ENCODE data around the gene HRH2.
A peak's percentile ranks its signal among the peaks of the same experiment; 100 is the strongest.
"Not testable (repeated sequence)": the region's sequence is repeated elsewhere in the genome, so short reads cannot be mapped to it uniquely, and the experiment has no call there.

The HRH2 gene

GRCh38 chr5:175715627-175716522 lies 58.0 kb downstream of the HRH2 start:
- no peak for DNase-seq

DNA sequence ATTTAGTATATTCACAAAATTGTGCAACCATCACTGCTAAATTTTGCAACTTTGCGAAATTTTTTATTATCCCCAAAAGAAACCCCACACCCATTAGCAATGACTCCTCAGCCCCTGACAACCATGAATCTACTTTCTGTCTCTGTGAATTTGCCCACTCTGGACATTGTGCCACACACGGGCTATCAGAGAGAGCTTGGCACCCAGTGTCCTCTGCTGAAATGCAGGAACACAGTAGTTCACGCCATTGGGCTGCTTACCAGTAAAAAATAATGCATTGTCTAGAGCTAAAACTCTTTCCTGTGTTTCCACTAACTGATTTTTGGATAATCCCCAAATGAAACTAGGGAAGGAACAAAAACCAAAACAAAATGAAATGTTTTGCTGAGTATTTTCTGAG lies 60.0 kb downstream of the HRH2 start:
- DNase-seq: no peak

- peak; percentile 70 for DNase-seq
Observed at GRCh38 chr5:175718401-175719108, 60.7 kb downstream of the HRH2 start.

DNA sequence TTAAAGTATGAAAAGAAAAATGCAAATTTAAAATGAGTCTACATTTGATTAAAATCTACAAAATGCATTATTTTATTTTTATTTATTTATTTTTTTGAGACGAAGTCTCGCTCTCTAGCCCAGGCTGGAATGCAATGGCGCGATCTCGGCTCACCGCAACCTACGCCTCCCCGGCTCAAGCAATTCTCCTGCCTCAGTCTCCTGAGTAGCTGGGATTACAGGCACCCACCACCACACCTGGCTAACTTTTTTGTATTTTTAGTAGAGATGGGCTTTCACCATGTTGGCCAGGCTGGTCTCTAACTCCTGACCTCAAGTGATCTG lies 61.2 kb downstream of the HRH2 start:
- DNase-seq: not testable (repeated sequence)

DNA sequence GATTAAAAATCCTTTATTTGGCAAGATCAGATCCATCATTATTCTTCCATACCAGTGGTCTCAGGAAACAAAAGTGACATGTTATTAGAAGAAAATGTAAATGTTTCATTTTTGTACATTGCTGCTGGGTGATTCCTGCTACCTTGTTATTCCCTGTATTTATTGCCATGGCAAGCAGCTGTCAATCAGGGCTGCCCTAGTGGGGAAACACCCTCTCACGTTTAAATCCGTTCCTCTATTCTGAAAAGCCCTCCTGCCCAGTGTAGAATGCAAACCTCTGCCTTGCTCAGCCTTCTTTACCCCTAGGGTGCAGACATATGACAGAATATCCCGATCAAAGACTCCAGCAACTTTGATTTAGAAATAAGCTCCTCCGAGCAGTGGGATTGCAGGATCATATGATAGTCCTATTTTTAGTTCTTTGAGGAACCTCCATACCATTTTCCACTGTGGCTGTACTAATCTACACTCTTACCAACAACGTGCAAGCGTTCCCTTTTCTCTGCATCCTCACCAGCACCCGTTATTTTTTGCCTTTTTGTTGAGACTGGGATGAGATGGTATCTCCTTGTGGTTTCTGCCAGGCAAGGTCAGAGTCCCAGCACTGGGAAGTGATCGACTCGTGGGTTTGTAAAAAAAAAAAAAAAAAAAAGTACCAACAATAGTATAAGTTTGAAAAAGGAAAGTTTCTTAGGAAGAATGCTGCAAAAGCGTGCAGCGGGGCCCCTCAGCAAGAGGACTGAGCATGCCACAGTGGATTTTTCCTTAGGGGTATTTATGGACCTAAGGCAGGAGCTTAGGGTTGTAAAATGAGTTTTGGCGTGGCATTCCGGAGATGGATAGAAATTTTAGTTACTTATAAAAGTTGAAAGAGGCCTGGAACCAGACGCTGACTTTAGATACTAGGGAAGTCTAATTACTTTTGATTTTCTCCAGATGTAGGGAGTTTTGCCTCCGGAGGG lies 66.7 kb downstream of the HRH2 start:
- no peak for DNase-seq

GRCh38 chr5:175728316-175728715 lies 70.4 kb downstream of the HRH2 start:
- no peak for DNase-seq

- no peak for DNase-seq
Observed at GRCh38 chr5:175728885-175729828, 71.3 kb downstream of the HRH2 start.

DNA sequence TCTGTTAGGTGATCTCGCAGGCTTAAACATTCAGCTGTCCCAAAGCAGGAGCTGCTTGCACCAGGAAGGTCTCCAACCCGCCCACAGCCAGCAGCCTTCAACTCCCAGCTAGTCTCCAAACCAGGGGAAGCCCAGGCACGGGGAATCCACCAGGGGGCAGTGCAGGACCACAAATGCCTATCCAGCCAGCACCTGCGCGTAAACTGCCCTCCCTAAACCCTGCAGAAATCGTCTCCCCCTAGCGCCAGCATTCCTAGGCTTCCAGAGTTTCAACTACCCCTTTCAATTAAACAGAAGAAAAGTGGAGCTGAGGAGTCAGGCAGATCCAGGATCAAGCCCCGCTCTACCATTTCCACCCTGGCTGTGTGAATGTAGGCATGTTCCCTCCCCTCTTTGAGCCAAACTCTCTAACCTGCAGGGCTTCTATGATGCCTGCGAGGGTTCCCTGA lies 72.0 kb downstream of the HRH2 start:
- DNase-seq: peak; percentile 95

GRCh38 chr5:175731172-175731571 lies 73.3 kb downstream of the HRH2 start:
- DNase-seq: no peak

DNA sequence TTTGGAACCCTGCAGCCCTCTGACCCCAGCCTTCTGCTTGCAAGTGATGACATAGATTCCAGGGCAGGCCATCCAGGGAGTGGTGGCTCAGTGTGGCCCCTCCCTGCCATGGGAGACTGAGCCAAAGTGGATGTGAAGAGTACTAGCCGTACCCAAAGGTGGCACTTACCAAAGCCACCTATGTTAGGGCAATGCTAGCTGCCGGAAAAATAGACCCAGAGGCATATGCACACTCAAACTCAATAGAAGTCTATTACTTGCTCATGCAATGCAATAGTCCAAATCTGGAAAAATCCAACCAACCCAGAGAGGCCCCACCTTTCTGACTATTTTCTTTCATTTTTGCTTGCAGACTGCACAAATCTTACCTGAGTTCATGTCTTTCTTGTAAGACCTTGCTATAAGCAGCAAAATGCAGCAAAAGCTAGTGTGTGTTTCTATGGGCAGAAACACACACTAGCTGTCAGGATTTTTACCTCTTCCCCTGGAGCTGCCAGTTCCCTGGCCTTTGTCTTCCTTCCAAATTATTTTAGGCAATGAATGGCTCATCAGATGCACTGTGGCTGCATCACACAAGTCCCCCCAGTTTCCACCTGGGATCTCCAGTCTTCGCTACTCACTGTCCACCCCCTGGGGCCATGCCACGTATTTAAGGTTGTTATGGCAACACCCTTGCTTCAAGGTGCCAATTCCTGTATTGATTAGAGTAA lies 74.0 kb downstream of the HRH2 start:
- DNase-seq: no peak

- no peak for DNase-seq
Observed at GRCh38 chr5:175733017-175733416, 75.1 kb downstream of the HRH2 start.

DNA sequence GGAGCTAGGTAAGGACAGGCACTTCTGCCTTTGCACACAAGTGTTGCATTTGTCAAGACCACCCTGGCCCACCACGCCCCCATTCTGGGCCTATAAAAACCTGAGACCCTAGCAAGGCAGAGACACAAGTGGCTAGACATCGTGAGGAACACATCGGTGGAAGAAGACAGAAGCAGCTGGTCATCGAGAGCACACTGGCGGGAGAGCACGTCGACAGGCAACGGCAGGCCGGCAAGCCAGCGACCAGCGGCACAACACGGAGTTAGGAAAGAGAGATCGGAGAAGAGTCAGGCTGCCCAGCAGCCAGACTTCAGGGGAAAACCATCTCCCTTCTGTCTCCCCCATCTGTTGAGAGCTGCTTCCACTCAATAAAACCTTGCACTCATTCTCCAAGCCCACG lies 76.1 kb downstream of the HRH2 start:
- DNase-seq: no peak

DNA sequence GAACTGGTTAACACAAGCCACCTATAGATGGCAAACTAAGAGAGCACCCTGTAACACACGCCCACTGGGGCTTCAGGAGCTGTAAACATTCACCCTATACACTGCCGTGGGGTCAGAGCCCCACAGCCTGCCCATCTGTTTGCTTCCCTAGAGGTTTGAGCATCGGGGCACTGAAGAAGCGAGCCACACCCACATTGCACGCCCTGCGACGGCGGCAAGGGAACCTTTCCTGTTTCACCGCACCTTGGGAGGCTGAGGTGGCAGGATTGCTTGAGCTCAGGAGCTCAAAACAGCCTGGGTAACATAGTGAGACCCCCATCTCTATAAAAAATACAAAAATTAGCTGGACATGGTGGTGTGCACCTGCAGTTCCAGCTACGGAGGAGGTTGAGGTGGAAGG lies 76.6 kb downstream of the HRH2 start:
- no peak for DNase-seq

- no peak for DNase-seq
Observed at GRCh38 chr5:175735701-175736100, 77.8 kb downstream of the HRH2 start.

DNA sequence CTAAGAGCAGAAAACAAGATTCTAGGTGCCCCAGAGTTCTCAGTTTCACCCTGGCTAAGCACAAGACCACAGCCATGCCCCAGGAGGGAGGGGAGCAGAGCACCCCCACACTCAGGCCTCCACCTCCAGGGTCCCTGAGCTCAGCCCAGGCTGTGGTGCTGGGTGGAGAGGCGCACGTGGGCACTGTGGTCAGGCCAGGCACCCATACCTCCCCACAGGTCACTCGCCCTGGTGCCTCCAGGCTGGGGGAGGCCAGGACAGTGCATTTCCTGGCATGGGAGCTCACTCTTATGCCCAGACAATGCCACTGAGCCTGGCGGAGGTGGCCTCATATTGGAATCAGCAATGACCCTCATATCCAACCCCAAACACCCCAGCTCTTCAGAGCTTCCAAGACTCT lies 78.8 kb downstream of the HRH2 start:
- no peak for DNase-seq

- no peak for DNase-seq
Observed at GRCh38 chr5:175737481-175737880, 79.6 kb downstream of the HRH2 start.

GRCh38 chr5:175738126-175738525 lies 80.3 kb downstream of the HRH2 start:
- no peak for DNase-seq

GRCh38 chr5:175738602-175739133 lies 80.8 kb downstream of the HRH2 start:
- no peak for DNase-seq

GRCh38 chr5:175740014-175740413 lies 82.1 kb downstream of the HRH2 start:
- DNase-seq: no peak

- DNase-seq: no peak
Observed at GRCh38 chr5:175741556-175741955, 83.7 kb downstream of the HRH2 start.

Data from activated CD4-positive, alpha-beta T cell treated with anti-CD3 and anti-CD28 coated beads, Interleukin-2, Interleukin-6, amounts not matched to agents 100 ng/mL and 50 ng/mL, durations not matched to agents 16 hours and 8 hours (primary cell).